RWPE2 (cell line): ENCODE measurements around the gene GLRB.
A peak's percentile ranks its signal among the peaks of the same experiment; 100 is the strongest.

ENCODE experiments used
- ATAC-seq: fragments of 200-7000 bp; cut with Tn5 transposase; 3 replicates; pipeline ENCODE4 v1.9.1; 2021; ENCODE audit warnings: low read depth
- DNase-seq: peaks from one replicate; pipeline ENCODE4 v3.0.0-alpha.2; 2020; ENCODE audit warnings: low spot score
- H3K27ac ChIP-seq: fragments of 450-650 bp; 2 replicates; pipeline ENCODE4 v1.5.1; 2017; ENCODE audit warnings: mild to moderate bottlenecking; ENCODE audit not compliant: poor library complexity, severe bottlenecking
- H3K27me3 ChIP-seq: fragments of 250-450 bp; sonication (Bioruptor Pico); 2 replicates; pipeline ENCODE4 v1.5.1; 2021; ENCODE audit warnings: mild to moderate bottlenecking, moderate library complexity; ENCODE audit not compliant: insufficient read depth, poor library complexity, severe bottlenecking
- H3K36me3 ChIP-seq: fragments of 250-450 bp; sonication (Bioruptor Pico); 2 replicates; pipeline ENCODE4 v1.5.1; 2020; ENCODE audit warnings: low read depth, mild to moderate bottlenecking, moderate library complexity
- H3K4me1 ChIP-seq: fragments of 250-450 bp; sonication (Bioruptor Pico); 2 replicates; pipeline ENCODE4 v1.5.1; 2021; ENCODE audit warnings: mild to moderate bottlenecking, moderate library complexity; ENCODE audit not compliant: insufficient read depth, poor library complexity, severe bottlenecking
- H3K4me3 ChIP-seq: fragments of 250-450 bp; sonication (Bioruptor Pico); 2 replicates; pipeline ENCODE4 v1.5.1; 2021; ENCODE audit warnings: mild to moderate bottlenecking, moderate library complexity; ENCODE audit not compliant: severe bottlenecking
- H3K9me3 ChIP-seq: fragments of 250-450 bp; sonication (Bioruptor Pico); 2 replicates; pipeline ENCODE4 v1.5.1; 2021; ENCODE audit warnings: mild to moderate bottlenecking, moderate library complexity; ENCODE audit not compliant: severe bottlenecking
- CTCF ChIP-seq: fragments of 450-650 bp; IDR thresholded peaks from one replicate; pipeline ENCODE4 v1.5.1; 2017; ENCODE audit warnings: mild to moderate bottlenecking, moderate library complexity; ENCODE audit not compliant: poor library complexity, severe bottlenecking

The GLRB gene

GRCh38 chr4:157075811-157076577 is at the start of gene GLRB:
Gene GLRB (plus strand): TSS chr4:157076150. CDS start chr4:157078025, 1,875 bp downstream.
- no peak for DNase-seq
- no peaks in the 10 kb centered on the region for H3K36me3 ChIP-seq
- ATAC-seq, result peak; percentile 74
- H3K4me1 ChIP-seq, result peaks cover 9% of the 10 kb centered on the region
- peak within 1 kb of the TSS; percentile 65 for H3K4me3 ChIP-seq
- H3K9me3 ChIP-seq, result no peaks in the 10 kb centered on the region
- no peak for TF ChIP-seq CTCF
- H3K27ac ChIP-seq, result no peak within 1 kb of the TSS
- no peaks in the 10 kb centered on the region for H3K27me3 ChIP-seq

GRCh38 chr4:157035471-157035870 is 40.5 kb upstream of the GLRB start:
- no peak overlapping the region for H3K27ac ChIP-seq
- H3K4me3 ChIP-seq, result no peak overlapping the region
- DNase-seq, result no peak
- TF ChIP-seq CTCF, result no peak
- no peaks in the 10 kb centered on the region for H3K27me3 ChIP-seq
- H3K36me3 ChIP-seq, result no peaks in the 10 kb centered on the region
- H3K4me1 ChIP-seq, result no peaks in the 10 kb centered on the region
- ATAC-seq, result no peak
- H3K9me3 ChIP-seq, result no peaks in the 10 kb centered on the region

GRCh38 chr4:157040405-157040804 is 35.5 kb upstream of the GLRB start:
- no peak for TF ChIP-seq CTCF
- DNase-seq (no peak), ATAC-seq (no peak)
- Histone ChIP-seq H3K4me3 (no peak overlapping the region), H3K36me3 (no peaks in the 10 kb centered on the region), H3K9me3 (no peaks in the 10 kb centered on the region), H3K27ac (no peak overlapping the region), H3K27me3 (no peaks in the 10 kb centered on the region), H3K4me1 (peaks cover 9% of the 10 kb centered on the region)

- ATAC-seq, result peak; percentile 62; the same call in 1 of the 3 replicates
- peak; percentile 55 for TF ChIP-seq CTCF
- no peaks in the 10 kb centered on the region for H3K36me3 ChIP-seq
- no peak for DNase-seq
- no peak overlapping the region for H3K4me3 ChIP-seq
- H3K27me3 ChIP-seq, result no peaks in the 10 kb centered on the region
- H3K27ac ChIP-seq, result no peak overlapping the region
- H3K9me3 ChIP-seq, result no peaks in the 10 kb centered on the region
- peaks cover 9% of the 10 kb centered on the region for H3K4me1 ChIP-seq
Measured at GRCh38 chr4:157043131-157043530, 32.8 kb upstream of the GLRB start.

GRCh38 chr4:157045507-157046127 is 30.3 kb upstream of the GLRB start:
- ATAC-seq (peak; percentile 97), DNase-seq (no peak)
- no peaks in the 10 kb centered on the region for H3K36me3 ChIP-seq
- no peak overlapping the region for H3K4me3 ChIP-seq
- peak; percentile 91 for TF ChIP-seq CTCF
- H3K27ac ChIP-seq, result no peak overlapping the region
- H3K4me1 ChIP-seq, result peaks cover 9% of the 10 kb centered on the region
- H3K9me3 ChIP-seq, result no peaks in the 10 kb centered on the region
- no peaks in the 10 kb centered on the region for H3K27me3 ChIP-seq
